Gastroesophageal sphincter (tissue), 4 donors: ENCODE measurements around the gene CCDC186. TPM values are rescaled to one million over a fixed set of nuclear protein-coding genes. Genes with fewer than 3 reads are reported as not detected.

Experiments
- ATAC-seq: fragments of 150-250 bp; one replicate; pipeline ENCODE4 v1.9.1; 2016; ENCODE audit warnings: mild to moderate bottlenecking, moderate library complexity
- H3K27ac ChIP-seq, 4 donors: fragments of 200-600 bp; sonication (generic) in 3 of 4; 1 replicate in 3 of 4; 2 replicates in 1 of 4; pipeline ENCODE4 v1.5.1; 2016 to 2019
- H3K27me3 ChIP-seq: fragments of 200-600 bp; sonication (generic); one replicate; pipeline ENCODE4 v1.5.1; 2019
- H3K36me3 ChIP-seq, 2 donors: fragments of 200-600 bp; sonication (generic); one replicate each; pipeline ENCODE4 v1.5.1; 2019; ENCODE audit warnings: control low read depth in 1 of 2
- H3K4me1 ChIP-seq, 3 donors: fragments of 200-600 bp; sonication (generic); 1 replicate in 2 of 3; 2 replicates in 1 of 3; pipeline ENCODE4 v1.5.1; 2016 to 2019; ENCODE audit warnings: control low read depth in 2 of 3
- H3K4me3 ChIP-seq, 2 donors: fragments of 200-600 bp; sonication (generic); one replicate each; pipeline ENCODE4 v1.5.1; 2019; ENCODE audit warnings: mild to moderate bottlenecking in 1 of 2, moderate library complexity in 1 of 2
- H3K9me3 ChIP-seq, 3 donors: fragments of 200-600 bp; sonication (generic); one replicate each; pipeline ENCODE4 v1.5.1; 2017 to 2019; ENCODE audit warnings: control low read depth in 2 of 3
- CTCF ChIP-seq, 4 experiments: fragments of 200-600 bp in 2 of 4; fragments of 450-650 bp in 2 of 4; sonication (generic) in 1 of 4; IDR thresholded peaks; one replicate each; pipeline ENCODE4 v1.5.1; 2017 to 2019; ENCODE audit warnings: antibody characterized with exemption in 4 of 4, mild to moderate bottlenecking in 2 of 4, moderate library complexity in 2 of 4
- EP300 ChIP-seq: sonication (generic); formaldehyde crosslinking; IDR thresholded peaks from one replicate; pipeline ENCODE4 v1.6.1; 2017; ENCODE audit warnings: antibody characterized with exemption, mild to moderate bottlenecking
- POLR2A ChIP-seq, 2 donors: fragments of 450-650 bp; IDR thresholded peaks; one replicate each; pipeline ENCODE4 v1.6.1; 2017; ENCODE audit warnings: antibody characterized with exemption in 2 of 2, mild to moderate bottlenecking in 2 of 2, moderate library complexity in 1 of 2
- POLR2AphosphoS5 ChIP-seq: sonication (generic); formaldehyde crosslinking; IDR thresholded peaks from one replicate; pipeline ENCODE4 v1.6.1; 2017; ENCODE audit warnings: antibody characterized with exemption
- WGBS, 2 donors: methylation state at CpG; one replicate each; pipeline ENCODE4 v1.1.5; 2018; ENCODE audit warnings: low coverage in 1 of 2; 5-methylcytosine and 5-hydroxymethylcytosine counted together
- total RNA-seq, 4 donors: library from RNA; depleted of rRNA; stranded (reverse); fragments of >200 nt; gene quantifications; one replicate each; pipeline ENCODE4 v1.1.0, GENCODE V29; 2016

CCDC186 gene
- total RNA-seq, 4 donors from 2014 or later: 15.8 to 24.7 (median 20.4) TPM

DNA sequence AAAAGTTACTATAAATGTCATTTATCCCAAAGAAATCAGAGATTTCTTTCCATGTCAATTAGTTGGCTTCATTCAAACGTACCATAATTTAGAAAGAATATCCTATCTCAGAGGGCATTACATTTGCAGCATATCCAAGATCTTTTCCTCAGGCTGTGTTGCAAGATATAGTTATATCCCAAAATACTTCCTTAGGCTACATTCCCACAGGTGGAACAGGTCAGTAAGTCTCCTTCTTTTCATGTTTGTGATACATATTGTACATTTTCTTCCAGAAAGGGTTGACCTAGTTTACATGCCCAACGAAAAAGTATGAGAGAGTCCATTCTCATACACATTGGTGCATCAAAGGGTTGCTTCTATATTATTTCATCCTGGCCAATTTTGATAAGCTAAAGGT lies 38.1 kb upstream of the CCDC186 start:
- peaks cover 5% of the 10 kb centered on the region for H3K27me3 ChIP-seq
- H3K36me3 ChIP-seq: no peaks in the 10 kb centered on the region
- H3K4me3 ChIP-seq: no peak overlapping the region
- TF ChIP-seq POLR2A (IDR thresholded peaks at IDR 0.05): no peak
- no peak for TF ChIP-seq CTCF (IDR thresholded peaks at IDR 0.05)
- no peak for TF ChIP-seq POLR2AphosphoS5
- TF ChIP-seq EP300: no peak
- no peaks in the 10 kb centered on the region for H3K4me1 ChIP-seq
- no peaks in the 10 kb centered on the region for H3K9me3 ChIP-seq
- H3K27ac ChIP-seq: no peak overlapping the region
- ATAC-seq: no peak
- WGBS, 2 donors: 80 to 90% methylated on average over 2 of the region's 2 CpGs

- Histone ChIP-seq H3K4me1 (no peaks in the 10 kb centered on the region), H3K27ac (no peak overlapping the region), H3K36me3 (no peaks in the 10 kb centered on the region), H3K9me3 (no peaks in the 10 kb centered on the region), H3K27me3 (peaks cover 5% of the 10 kb centered on the region), H3K4me3 (no peak overlapping the region)
- TF ChIP-seq POLR2A (IDR thresholded peaks at IDR 0.05): no peak
- TF ChIP-seq POLR2AphosphoS5: no peak
- TF ChIP-seq CTCF (IDR thresholded peaks at IDR 0.05): no peak
- no peak for ATAC-seq
- WGBS, 2 donors: 83 to 87% methylated on average over 2 of the region's 2 CpGs
Observed at GRCh38 chr10:114208351-114208750, 34.3 kb upstream of the CCDC186 start.

DNA sequence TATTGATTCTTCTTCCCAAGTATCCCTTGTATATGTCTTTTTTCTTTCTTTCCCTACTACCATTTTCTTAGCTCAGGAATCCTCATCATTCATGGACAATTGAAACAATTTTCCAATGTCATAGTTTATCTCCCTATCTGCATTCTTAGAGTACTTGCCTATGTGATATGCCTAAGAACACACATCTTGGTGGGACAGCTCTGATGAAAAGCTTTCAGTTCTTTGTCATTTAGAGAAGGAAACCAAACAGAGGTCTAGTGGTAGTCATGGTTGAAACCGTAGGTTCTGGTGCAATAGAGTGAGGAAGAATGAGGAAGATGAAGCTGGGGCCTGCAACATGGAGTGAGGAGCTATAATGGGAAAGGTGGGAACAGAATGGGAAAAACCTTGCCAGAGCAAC lies 33.3 kb upstream of the CCDC186 start:
- no peak for ATAC-seq
- no peak for TF ChIP-seq CTCF (IDR thresholded peaks at IDR 0.05)
- no peak for TF ChIP-seq POLR2AphosphoS5
- no peak for TF ChIP-seq EP300
- no peak for TF ChIP-seq POLR2A (IDR thresholded peaks at IDR 0.05)
- WGBS, 2 donors: 100% methylated on average over 1 of the region's 1 CpG; no CpG with 5 or more reads in 1 of the 2 donors
- no peaks in the 10 kb centered on the region for H3K36me3 ChIP-seq
- H3K4me3 ChIP-seq: no peak overlapping the region
- H3K27ac ChIP-seq: no peak overlapping the region
- no peaks in the 10 kb centered on the region for H3K4me1 ChIP-seq
- no peaks in the 10 kb centered on the region for H3K9me3 ChIP-seq
- H3K27me3 ChIP-seq: peaks cover 5% of the 10 kb centered on the region

DNA sequence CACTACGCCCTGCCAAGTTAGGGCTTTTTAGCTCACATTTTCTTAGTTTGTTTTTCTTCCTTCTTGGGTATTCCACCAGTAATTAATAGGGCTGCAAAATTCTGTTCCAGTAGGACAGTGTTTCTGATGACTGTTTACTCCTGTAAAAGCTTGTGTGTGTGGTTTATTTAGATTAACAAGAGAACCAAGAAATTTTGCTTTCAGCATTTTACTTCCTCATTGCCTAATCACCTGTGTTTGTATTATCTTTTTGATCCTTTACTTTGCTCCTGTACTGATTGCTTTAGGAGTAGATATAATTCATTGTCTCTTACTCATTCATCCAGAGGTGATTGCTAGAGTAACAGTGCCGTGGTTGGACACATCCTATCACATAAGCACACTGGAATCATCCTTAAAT lies 32.9 kb upstream of the CCDC186 start:
- WGBS, 2 donors: 44 to 67% methylated on average over 2 of the region's 2 CpGs
- H3K4me3 ChIP-seq: no peak overlapping the region
- H3K27ac ChIP-seq: no peak overlapping the region
- H3K9me3 ChIP-seq: no peaks in the 10 kb centered on the region
- ATAC-seq: no peak
- no peak for TF ChIP-seq POLR2AphosphoS5
- no peak for TF ChIP-seq CTCF (IDR thresholded peaks at IDR 0.05)
- no peaks in the 10 kb centered on the region for H3K36me3 ChIP-seq
- no peaks in the 10 kb centered on the region for H3K4me1 ChIP-seq
- peaks cover 5% of the 10 kb centered on the region for H3K27me3 ChIP-seq

DNA sequence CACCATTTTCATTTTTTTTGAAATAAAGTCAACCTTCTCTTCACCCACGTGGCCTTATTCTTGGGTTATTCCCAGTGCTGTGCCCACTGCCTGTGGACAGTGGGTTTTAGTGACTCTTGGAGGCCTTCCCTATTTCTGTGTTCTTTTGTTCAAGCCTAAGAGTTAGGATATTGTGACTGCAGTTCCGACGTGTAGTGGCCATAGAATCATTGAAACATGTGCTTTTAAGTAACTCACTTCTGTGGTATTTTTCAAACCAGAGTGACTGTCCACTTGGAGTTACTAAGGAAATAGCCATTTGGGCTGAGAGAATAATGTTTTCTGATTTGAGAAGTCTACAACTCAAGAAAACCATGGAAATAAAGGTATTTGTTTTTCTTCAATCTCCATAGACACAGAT lies 28.8 kb upstream of the CCDC186 start:
- TF ChIP-seq POLR2A (IDR thresholded peaks at IDR 0.05) (no peak), CTCF (IDR thresholded peaks at IDR 0.05) (no peak), POLR2AphosphoS5 (no peak), EP300 (no peak)
- Histone ChIP-seq H3K36me3 (no peaks in the 10 kb centered on the region), H3K27ac (no peak overlapping the region), H3K4me3 (no peak overlapping the region), H3K4me1 (no peaks in the 10 kb centered on the region), H3K27me3 (peaks cover 9% of the 10 kb centered on the region), H3K9me3 (no peaks in the 10 kb centered on the region)
- 60% methylated on average over 2 of the region's 3 CpGs; no CpG with 5 or more reads in 1 of the 2 donors for whole genome bisulfite sequencing, 2 donors
- ATAC-seq: no peak
